Stimulated activated memory B cell treated with anti-CD40 and anti-IgM and Interleukin-4, amounts not matched to agents 10 μg/mL and 1 μg/mL and 100 μg/mL, for 72 hours (primary cell): ENCODE results near the gene TGFBR3.
"Not testable (repeated sequence)": the region's sequence is repeated elsewhere in the genome, so short reads cannot be mapped to it uniquely, and the experiment has no call there.

Experiments
- ATAC-seq: fragments of 150-1000 bp; cut with Tn5 transposase; 2 replicates; pipeline ENCODE4 v1.10.0; 2021
- H3K27ac Mint-ChIP-seq: one replicate; pipeline ENCODE4 v1.8.0; 2022; ENCODE audit warnings: mild to moderate bottlenecking, mixed read lengths
- H3K27me3 Mint-ChIP-seq: one replicate; pipeline ENCODE4 v1.8.0; 2022; ENCODE audit warnings: mixed read lengths
- H3K36me3 Mint-ChIP-seq: one replicate; pipeline ENCODE4 v1.8.0; 2022; ENCODE audit warnings: mixed read lengths
- H3K4me1 Mint-ChIP-seq: one replicate; pipeline ENCODE4 v1.8.0; 2022; ENCODE audit warnings: mixed read lengths
- H3K4me3 Mint-ChIP-seq: one replicate; pipeline ENCODE4 v1.8.0; 2022; ENCODE audit warnings: mild to moderate bottlenecking, moderate library complexity, mixed read lengths
- H3K9me3 Mint-ChIP-seq: one replicate; pipeline ENCODE4 v1.8.0; 2022; ENCODE audit warnings: mixed read lengths

Gene TGFBR3

DNA sequence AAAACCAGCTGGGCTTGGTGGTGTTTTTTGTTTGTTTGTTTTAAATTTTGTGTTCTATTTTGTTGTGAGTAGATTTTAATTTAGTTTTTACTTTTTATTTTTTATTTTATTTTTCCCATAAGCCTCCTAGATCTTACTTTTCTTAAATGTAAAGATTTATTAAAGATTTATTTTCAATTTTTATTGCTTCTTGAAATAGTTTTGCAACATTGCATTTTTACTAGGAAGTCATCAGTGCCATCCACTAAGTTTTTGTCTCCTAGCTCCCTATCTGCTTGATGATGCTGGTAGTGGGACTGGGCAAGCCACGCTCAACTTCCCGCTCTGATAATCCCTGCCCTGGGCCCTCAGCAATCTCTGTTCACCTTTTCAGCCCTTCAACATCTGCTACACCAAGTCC is 209.9 kb downstream of the TGFBR3 start:
- Mint-ChIP-seq H3K36me3 (no peaks in the 10 kb centered on the region), H3K4me3 (no peak overlapping the region), H3K27me3 (peaks cover 6% of the 10 kb centered on the region), H3K4me1 (no peaks in the 10 kb centered on the region), H3K27ac (no peak overlapping the region), H3K9me3 (no peaks in the 10 kb centered on the region)
- no peak for ATAC-seq

DNA sequence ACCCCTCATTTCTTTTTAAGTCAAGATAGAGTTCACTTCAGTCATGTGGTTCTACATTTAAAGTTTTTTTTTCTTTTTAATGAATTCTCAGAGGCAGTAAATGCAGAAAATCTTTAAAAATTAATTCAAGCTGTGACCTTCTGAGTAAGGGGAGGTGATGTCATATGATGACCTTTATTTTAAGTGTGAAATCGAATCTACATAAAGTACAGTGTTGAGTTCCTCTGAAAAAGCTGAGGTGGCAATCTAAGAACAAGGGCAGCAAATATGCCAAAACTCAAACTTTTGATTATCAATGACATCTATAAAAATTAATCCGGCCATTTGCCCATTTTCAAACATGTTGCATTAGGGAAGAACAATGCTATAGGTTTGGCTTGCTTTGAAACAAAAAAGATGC is 211.8 kb downstream of the TGFBR3 start:
- ATAC-seq = no peak
- Mint-ChIP-seq H3K4me1 (no peaks in the 10 kb centered on the region), H3K36me3 (no peaks in the 10 kb centered on the region), H3K9me3 (no peaks in the 10 kb centered on the region), H3K4me3 (no peak overlapping the region), H3K27me3 (no peaks in the 10 kb centered on the region), H3K27ac (no peak overlapping the region)

DNA sequence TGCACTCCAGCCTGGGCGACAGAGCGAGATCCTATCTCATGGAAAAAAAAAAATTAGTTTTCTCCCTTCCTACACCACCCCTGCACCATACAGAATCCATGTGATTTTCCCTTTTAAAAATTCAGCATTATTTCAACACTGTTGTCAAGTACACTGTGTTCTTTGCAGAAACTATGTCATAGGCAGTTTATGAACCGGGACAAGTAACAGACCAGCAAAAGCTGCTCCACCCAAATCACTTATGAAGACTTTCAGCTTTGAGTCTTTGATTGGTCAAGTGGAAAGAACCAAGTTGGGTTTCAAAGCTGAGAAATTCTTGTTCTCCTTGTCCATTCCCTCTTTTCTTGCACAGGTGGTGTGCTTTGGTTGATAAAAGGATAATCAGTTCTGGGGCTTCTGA is 212.3 kb downstream of the TGFBR3 start:
- no peaks in the 10 kb centered on the region for H3K36me3 Mint-ChIP-seq
- H3K9me3 Mint-ChIP-seq = no peaks in the 10 kb centered on the region
- no peaks in the 10 kb centered on the region for H3K4me1 Mint-ChIP-seq
- no peaks in the 10 kb centered on the region for H3K27me3 Mint-ChIP-seq
- no peak overlapping the region for H3K27ac Mint-ChIP-seq
- no peak overlapping the region for H3K4me3 Mint-ChIP-seq
- ATAC-seq = no peak

DNA sequence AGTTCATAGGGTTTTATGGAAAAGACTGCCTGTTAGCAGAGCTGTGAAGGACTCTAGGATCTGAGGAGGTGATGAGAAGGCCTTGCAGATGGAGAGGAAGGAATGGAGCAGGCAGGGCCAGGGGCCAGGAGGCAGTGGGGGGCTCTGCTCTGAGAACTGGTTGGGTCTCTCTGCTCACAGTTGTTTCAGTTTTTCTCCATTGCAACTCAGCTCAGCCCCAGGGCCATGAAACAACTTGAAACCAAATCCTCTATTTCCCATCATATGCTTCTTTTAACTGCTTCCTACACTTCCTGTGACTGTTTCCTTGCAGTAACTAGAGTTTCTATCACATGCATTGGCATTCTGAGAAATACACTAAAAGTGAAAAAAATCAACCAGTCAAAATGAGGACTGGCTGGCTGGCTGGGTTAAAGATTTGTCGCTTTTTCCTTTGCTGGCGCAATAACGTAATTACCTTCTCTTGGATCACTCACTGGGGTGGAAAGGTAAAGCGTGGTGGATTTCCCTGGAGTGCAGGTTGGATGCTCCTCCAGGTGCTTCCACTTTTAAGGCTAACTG is 213.3 kb downstream of the TGFBR3 start:
- Mint-ChIP-seq H3K4me1 (no peaks in the 10 kb centered on the region), H3K36me3 (no peaks in the 10 kb centered on the region), H3K9me3 (no peaks in the 10 kb centered on the region), H3K4me3 (no peak overlapping the region), H3K27ac (no peak overlapping the region), H3K27me3 (no peaks in the 10 kb centered on the region)
- no peak for ATAC-seq

DNA sequence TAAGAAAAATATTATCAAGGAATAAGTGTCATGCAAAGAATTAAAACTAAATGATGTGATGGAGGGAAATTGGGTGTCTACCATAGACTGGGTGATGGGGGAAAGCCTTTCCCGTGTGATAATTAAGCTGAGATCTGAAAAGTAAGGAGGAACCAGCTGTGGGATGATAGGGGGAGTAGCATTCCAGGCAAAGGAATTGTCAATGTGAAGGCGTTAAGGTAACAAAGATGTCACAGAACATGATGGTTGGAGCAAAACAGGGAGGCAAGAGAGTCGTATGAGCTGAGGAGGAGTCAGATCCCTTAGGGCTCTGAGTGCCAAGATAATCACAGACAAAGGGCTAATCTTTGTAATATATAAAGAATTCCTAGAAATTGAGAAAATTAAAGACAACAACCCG is 215.2 kb downstream of the TGFBR3 start:
- Mint-ChIP-seq H3K9me3 (no peaks in the 10 kb centered on the region), H3K27me3 (no peaks in the 10 kb centered on the region), H3K36me3 (no peaks in the 10 kb centered on the region), H3K27ac (no peak overlapping the region), H3K4me3 (no peak overlapping the region), H3K4me1 (no peaks in the 10 kb centered on the region)
- no peak for ATAC-seq

DNA sequence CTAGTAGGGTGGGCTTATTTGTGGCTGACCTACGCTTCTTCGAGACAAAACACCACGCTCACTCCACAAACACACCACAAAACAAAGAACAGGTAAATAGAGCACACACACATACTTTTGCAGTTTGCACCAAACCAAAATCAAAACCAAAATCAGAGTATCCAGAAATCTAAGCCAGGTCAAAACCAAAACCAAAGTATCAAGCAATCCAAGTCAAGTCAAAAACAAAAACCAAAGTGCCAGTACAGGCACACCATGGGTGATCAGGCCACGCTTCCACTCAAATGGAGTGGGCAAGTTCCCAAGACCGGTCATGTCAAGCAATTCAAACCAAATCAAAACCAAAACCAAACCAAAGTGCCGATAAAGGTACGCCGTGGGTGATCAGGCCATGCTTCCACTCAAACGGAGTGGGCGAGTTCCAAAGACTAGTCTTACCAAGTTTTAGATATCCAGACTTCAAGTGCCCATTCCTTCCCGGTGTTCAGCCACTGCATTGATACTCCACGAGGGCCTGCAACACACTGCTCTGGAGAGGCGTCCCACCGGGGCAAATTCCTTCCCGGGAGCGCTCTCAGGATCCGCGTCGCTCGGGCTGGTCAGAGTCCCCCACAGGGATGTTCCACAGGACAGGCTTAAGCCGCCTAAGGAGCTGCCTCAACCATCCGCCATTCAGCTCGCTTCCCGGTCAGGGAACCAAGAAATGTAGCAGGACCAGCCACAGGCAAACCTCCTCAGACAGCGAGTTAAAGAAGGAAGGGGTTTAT is 216.2 kb downstream of the TGFBR3 start:
- Mint-ChIP-seq H3K4me1 (no peaks in the 10 kb centered on the region), H3K27me3 (no peaks in the 10 kb centered on the region), H3K9me3 (no peaks in the 10 kb centered on the region), H3K36me3 (no peaks in the 10 kb centered on the region), H3K27ac (no peak overlapping the region), H3K4me3 (no peak overlapping the region)
- no peak for ATAC-seq

DNA sequence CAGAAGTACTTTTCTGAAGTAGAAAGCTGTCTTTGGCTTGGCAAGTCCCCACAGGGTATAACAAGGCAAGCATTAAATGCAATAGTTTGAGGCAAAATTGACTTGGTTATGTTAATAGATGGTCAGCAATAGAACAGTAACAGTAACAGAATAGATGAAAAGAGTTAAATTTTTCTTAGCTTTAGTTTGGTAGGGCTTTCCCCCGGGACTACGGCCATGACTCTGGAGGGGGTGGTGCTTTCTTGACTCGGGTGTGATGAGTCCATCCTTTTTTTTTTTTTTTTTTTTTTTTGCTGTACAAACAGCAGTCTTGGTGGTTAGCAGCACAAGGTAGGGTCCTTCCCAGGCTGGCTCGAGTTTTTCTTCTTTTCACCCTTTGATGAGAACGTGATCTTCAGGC is 219.3 kb downstream of the TGFBR3 start:
- ATAC-seq, H3K27me3 Mint-ChIP-seq, H3K4me3 Mint-ChIP-seq, H3K36me3 Mint-ChIP-seq, H3K27ac Mint-ChIP-seq, H3K4me1 Mint-ChIP-seq, H3K9me3 Mint-ChIP-seq: not testable (repeated sequence)

DNA sequence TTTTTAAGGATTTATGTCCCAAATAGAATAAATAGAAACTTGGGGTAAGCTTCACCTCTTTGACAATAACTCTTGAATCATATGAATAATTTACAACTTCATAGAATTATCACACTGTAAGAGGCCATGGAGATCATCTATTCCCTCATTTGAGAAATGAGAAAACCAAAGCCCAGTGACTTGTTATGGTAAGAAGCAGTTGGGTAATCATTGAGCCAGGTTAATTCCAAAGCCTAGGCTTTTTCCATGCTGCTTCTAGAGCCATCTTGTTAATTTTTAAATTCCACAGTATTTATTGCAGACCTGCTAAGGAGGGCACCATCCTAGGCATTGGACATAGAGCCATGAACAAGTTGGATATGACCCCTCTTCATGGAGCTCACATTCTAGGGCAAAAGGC is 224.8 kb downstream of the TGFBR3 start:
- no peaks in the 10 kb centered on the region for H3K4me1 Mint-ChIP-seq
- ATAC-seq = no peak
- H3K36me3 Mint-ChIP-seq = no peaks in the 10 kb centered on the region
- H3K27me3 Mint-ChIP-seq = peaks cover 5% of the 10 kb centered on the region
- no peak overlapping the region for H3K4me3 Mint-ChIP-seq
- no peak overlapping the region for H3K27ac Mint-ChIP-seq
- H3K9me3 Mint-ChIP-seq = peaks cover 13% of the 10 kb centered on the region

DNA sequence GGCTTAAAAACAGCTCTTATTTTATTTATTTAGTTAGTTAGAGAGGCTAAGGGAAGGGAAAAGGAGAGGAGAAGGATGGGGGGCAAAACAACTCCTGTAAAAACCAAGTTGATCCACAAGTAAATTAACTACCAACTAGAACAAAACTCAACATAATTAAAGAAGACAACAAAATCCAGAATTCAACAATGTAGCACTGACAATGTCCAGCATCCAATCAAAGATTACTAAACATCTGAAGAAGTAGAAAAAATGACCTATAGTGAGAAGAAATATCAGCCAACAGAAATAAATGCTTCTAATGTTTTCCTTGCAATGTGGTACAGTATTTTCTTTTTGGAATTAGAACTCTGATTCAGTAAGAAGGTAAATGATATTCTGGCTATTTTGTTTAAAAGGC is 225.2 kb downstream of the TGFBR3 start:
- no peak for ATAC-seq
- Mint-ChIP-seq H3K4me3 (no peak overlapping the region), H3K27ac (no peak overlapping the region), H3K36me3 (no peaks in the 10 kb centered on the region), H3K4me1 (no peaks in the 10 kb centered on the region), H3K9me3 (peaks cover 13% of the 10 kb centered on the region), H3K27me3 (peaks cover 7% of the 10 kb centered on the region)

DNA sequence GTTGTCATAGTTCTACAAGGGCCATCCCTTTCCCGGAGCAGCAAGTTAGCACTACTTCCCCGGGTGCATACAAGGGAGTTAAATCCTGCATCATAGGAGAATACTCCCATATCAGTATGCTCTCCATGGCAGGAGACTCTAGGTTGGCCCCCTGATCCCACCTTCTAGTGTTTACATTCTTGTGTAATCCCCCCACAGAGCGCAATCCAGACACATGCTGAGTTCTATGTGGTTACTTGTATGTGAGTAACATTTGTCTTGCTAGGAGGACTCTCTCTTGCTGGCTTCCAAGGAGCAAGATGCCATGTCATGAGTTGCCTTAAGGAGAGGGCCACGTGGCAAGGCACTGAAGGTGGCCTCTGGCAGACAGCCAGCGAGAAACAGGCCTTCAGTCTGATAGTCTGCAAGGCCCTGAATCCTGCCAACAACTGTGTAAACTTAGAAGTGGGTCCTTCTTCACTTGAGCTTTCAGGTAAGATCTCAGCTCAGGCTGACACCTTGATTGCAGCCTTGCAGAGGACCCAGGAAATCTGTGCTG is 230.0 kb downstream of the TGFBR3 start:
- Mint-ChIP-seq H3K4me3 (no peak overlapping the region), H3K4me1 (peaks cover 4% of the 10 kb centered on the region), H3K27me3 (peaks cover 11% of the 10 kb centered on the region), H3K27ac (no peak overlapping the region), H3K36me3 (no peaks in the 10 kb centered on the region), H3K9me3 (peaks cover 16% of the 10 kb centered on the region)
- ATAC-seq = no peak

DNA sequence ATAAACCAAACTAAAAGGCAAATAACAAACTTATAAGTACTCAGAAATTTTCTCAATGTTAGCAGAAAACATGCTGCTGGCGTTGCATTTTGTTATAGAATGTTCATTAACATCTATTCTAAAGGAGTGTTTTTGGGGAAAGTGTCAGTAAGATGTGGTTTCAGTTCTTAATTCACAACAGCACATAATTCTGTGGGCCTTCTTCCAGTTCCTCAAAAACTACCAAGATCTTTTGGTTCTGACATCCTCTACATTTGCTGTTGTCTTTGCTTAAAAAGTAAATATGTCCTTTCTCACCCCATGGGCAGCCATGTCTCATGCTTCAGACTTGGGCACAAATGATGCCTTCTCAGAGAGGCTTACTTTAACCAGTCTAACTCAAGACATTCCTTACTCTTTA is 232.8 kb downstream of the TGFBR3 start:
- no peak overlapping the region for H3K4me3 Mint-ChIP-seq
- H3K27ac Mint-ChIP-seq = no peak overlapping the region
- H3K27me3 Mint-ChIP-seq = peaks cover 23% of the 10 kb centered on the region
- H3K36me3 Mint-ChIP-seq = no peaks in the 10 kb centered on the region
- peaks cover 4% of the 10 kb centered on the region for H3K4me1 Mint-ChIP-seq
- no peak for ATAC-seq
- peaks cover 2% of the 10 kb centered on the region for H3K9me3 Mint-ChIP-seq

DNA sequence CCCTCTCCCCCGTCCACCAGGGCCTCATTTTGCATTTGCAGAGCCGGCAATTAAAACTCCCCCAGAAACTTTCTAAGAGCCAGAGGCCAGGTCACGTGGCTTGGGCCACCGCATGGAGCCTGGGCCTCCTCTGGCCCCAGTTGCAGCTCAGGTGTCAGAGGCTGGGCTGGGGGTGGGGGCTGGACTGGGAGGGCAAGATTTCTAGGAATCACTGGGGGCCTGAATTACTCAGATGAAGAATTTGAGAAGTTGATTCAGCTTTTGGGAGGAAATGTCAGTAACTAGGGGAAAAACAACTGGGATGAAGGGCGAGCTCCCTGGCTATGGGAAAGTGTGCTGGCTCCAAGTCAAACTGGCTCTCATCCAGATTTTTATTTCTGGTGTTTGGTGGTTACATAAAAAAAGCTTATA is 234.3 kb downstream of the TGFBR3 start:
- Mint-ChIP-seq H3K36me3 (no peaks in the 10 kb centered on the region), H3K4me3 (no peak overlapping the region), H3K27ac (no peak overlapping the region), H3K9me3 (peaks cover 2% of the 10 kb centered on the region), H3K4me1 (peaks cover 4% of the 10 kb centered on the region), H3K27me3 (peaks cover 18% of the 10 kb centered on the region)
- no peak for ATAC-seq

DNA sequence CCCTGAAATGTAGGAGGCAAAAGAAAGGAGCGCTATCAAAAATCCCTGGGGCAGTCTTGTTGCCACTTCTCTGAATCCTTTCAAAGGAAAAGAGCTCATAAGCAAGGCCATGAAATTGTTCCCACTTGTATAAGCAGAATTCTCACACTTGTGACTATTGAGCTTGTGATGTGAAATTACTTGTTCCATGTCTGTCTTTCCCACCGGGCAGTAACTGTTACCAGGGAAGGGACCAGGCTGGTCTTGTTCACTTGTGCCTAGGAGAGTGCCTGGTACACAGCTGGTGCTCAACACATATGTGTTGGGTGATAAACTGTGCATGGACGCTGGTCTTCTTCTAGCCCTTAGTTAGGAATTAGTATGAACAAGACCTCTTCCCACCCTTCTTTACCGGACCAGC is 234.7 kb downstream of the TGFBR3 start:
- peaks cover 2% of the 10 kb centered on the region for H3K9me3 Mint-ChIP-seq
- H3K4me1 Mint-ChIP-seq = peaks cover 4% of the 10 kb centered on the region
- H3K27ac Mint-ChIP-seq = no peak overlapping the region
- no peaks in the 10 kb centered on the region for H3K36me3 Mint-ChIP-seq
- H3K27me3 Mint-ChIP-seq = peaks cover 18% of the 10 kb centered on the region
- ATAC-seq = no peak
- no peak overlapping the region for H3K4me3 Mint-ChIP-seq

DNA sequence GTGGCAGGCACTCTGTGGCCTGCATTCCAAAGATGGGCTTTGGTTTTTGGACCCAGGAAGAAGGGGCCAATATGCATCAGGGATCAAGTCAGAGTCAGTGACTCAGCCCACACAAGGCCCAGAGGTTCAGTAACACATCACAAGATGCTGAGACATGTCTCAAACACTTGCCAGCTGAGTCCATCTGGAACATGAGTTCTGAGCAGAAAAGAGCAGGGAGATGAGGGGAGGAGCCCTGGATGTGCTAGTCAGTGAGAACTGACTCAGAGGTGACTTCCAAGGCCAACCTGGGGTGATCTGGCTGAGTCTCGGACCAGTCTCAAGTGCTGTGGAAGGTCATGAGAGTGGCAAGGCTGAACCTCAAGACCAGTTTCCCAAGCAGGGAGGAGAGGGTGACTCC is 235.2 kb downstream of the TGFBR3 start:
- no peak overlapping the region for H3K4me3 Mint-ChIP-seq
- peaks cover 17% of the 10 kb centered on the region for H3K27me3 Mint-ChIP-seq
- peaks cover 2% of the 10 kb centered on the region for H3K9me3 Mint-ChIP-seq
- peaks cover 4% of the 10 kb centered on the region for H3K4me1 Mint-ChIP-seq
- H3K27ac Mint-ChIP-seq = no peak overlapping the region
- no peaks in the 10 kb centered on the region for H3K36me3 Mint-ChIP-seq
- peak; percentile 22 for ATAC-seq

DNA sequence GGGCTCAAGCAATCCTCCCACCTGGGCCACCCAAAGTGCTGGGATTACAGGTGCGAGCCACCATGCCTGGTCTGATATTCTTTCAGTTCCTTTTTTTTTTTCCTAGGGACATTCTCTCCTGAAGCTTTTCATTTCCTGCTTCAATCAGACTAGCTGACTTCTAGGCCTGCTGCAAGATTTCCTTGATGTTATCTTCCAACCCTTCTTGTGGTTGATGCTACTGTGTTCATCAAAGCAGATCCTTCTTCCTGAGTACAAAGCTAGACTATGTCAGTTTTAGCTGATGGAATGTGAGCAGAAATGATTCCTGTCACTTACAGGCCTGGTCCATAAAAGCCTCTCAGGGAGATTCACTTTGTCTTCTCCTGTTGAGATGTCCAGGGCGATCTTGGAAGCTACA is 238.9 kb downstream of the TGFBR3 start:
- no peak for ATAC-seq
- H3K9me3 Mint-ChIP-seq = no peaks in the 10 kb centered on the region
- no peaks in the 10 kb centered on the region for H3K36me3 Mint-ChIP-seq
- H3K27me3 Mint-ChIP-seq = peaks cover 20% of the 10 kb centered on the region
- H3K27ac Mint-ChIP-seq = no peak overlapping the region
- H3K4me1 Mint-ChIP-seq = no peaks in the 10 kb centered on the region
- no peak overlapping the region for H3K4me3 Mint-ChIP-seq

DNA sequence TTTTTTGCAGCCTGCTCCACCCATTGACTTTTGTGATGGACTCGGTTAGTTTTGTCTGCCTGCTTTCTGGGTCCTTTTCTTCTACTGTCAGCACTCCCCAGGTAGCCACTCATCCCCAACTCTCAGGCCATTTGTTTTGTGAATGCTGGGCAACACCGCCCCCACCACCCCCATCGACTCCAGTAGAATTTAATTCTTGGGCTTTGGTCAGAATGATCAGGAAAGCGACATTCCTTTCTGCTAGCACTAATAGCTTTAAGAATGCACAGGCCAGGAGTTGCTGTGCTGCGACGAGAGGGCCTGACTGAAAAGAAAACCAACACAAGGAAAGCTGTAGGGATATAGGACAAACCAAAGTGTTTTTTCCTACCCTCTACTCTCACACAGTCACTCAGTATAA is 240.9 kb downstream of the TGFBR3 start:
- no peaks in the 10 kb centered on the region for H3K36me3 Mint-ChIP-seq
- H3K4me3 Mint-ChIP-seq = no peak overlapping the region
- no peak overlapping the region for H3K27ac Mint-ChIP-seq
- peaks cover 34% of the 10 kb centered on the region for H3K27me3 Mint-ChIP-seq
- peaks cover 5% of the 10 kb centered on the region for H3K9me3 Mint-ChIP-seq
- no peak for ATAC-seq
- H3K4me1 Mint-ChIP-seq = no peaks in the 10 kb centered on the region
